GM21717 (cell line): ENCODE measurements around the gene PPP2R2D.

ENCODE experiments used
- ATAC-seq: cut with Tn5 transposase; IDR thresholded peaks from one replicate; pipeline ENCODE4 v1.9.1; 2021; ENCODE audit warnings: mild to moderate bottlenecking, moderate library complexity; ENCODE audit not compliant: unreplicated experiment

PPP2R2D gene

GRCh38 chr10:131886237-131886636, 14.6 kb upstream of the PPP2R2D start:
- no peak for ATAC-seq

- no peak for ATAC-seq
Measured at GRCh38 chr10:131888186-131888604, 12.6 kb upstream of the PPP2R2D start.

- no peak for ATAC-seq
Measured at GRCh38 chr10:131889755-131890154, 11.1 kb upstream of the PPP2R2D start.

GRCh38 chr10:131890276-131891195, 10.3 kb upstream of the PPP2R2D start:
- ATAC-seq: no peak

GRCh38 chr10:131891196-131891928, 9.4 kb upstream of the PPP2R2D start:
- ATAC-seq: no peak

GRCh38 chr10:131891929-131892805, 8.6 kb upstream of the PPP2R2D start:
- ATAC-seq: no peak

- no peak for ATAC-seq
Measured at GRCh38 chr10:131892806-131893675, 7.8 kb upstream of the PPP2R2D start.

GRCh38 chr10:131895116-131895515, 5.7 kb upstream of the PPP2R2D start:
- no peak for ATAC-seq

GRCh38 chr10:131896403-131896802, 4.4 kb upstream of the PPP2R2D start:
- no peak for ATAC-seq

- no peak for ATAC-seq
Measured at GRCh38 chr10:131897297-131897899, 3.4 kb upstream of the PPP2R2D start.

- ATAC-seq: no peak
Measured at GRCh38 chr10:131898061-131898460, 2.7 kb upstream of the PPP2R2D start.

- no peak for ATAC-seq
Measured at GRCh38 chr10:131898713-131899112, 2.1 kb upstream of the PPP2R2D start.

- ATAC-seq: no peak
Measured at GRCh38 chr10:131899116-131899690, 1.6 kb upstream of the PPP2R2D start.

GRCh38 chr10:131899695-131900349, 986 bp upstream of the PPP2R2D start:
- ATAC-seq: no peak

- peak; percentile 25 for ATAC-seq
Measured at GRCh38 chr10:131901181-131901829, 497 bp downstream of the PPP2R2D start.

GRCh38 chr10:131902211-131902610, 1.4 kb downstream of the PPP2R2D start:
- ATAC-seq: no peak

GRCh38 chr10:131902691-131903090, 1.9 kb downstream of the PPP2R2D start:
- no peak for ATAC-seq

- ATAC-seq: no peak
Measured at GRCh38 chr10:131905267-131905571, 4.4 kb downstream of the PPP2R2D start.
